Measurements from ENCODE around the gene CADM3.

CADM3 gene, protein sequence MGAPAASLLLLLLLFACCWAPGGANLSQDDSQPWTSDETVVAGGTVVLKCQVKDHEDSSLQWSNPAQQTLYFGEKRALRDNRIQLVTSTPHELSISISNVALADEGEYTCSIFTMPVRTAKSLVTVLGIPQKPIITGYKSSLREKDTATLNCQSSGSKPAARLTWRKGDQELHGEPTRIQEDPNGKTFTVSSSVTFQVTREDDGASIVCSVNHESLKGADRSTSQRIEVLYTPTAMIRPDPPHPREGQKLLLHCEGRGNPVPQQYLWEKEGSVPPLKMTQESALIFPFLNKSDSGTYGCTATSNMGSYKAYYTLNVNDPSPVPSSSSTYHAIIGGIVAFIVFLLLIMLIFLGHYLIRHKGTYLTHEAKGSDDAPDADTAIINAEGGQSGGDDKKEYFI

DNA sequence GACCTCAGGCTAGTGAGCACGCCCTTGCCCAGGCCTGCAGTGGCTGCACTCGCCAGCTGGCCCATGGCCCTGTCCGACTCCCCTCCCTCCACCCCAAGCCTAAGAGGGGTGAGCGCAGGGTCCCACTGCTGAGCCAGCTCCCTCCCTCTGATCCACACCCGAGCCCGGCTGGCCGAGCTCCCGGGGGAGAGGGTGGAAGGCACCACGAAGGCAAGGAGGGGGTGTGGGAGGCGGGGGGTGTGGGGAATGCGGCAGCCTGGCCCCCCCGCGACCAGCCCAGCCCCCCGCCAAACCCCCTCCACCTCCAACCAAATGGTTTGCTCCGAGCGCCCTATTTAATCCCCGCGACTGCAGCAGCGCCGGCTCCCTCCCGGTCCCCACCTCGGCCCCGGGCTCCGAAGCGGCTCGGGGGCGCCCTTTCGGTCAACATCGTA, at the start of gene CADM3:
Gene CADM3, plus strand, starts transcription at position 362 of the 434 bp plus-strand sequence. CDS start 151 bp downstream, outside the sequence.
- no peak for DNase-seq

DNA sequence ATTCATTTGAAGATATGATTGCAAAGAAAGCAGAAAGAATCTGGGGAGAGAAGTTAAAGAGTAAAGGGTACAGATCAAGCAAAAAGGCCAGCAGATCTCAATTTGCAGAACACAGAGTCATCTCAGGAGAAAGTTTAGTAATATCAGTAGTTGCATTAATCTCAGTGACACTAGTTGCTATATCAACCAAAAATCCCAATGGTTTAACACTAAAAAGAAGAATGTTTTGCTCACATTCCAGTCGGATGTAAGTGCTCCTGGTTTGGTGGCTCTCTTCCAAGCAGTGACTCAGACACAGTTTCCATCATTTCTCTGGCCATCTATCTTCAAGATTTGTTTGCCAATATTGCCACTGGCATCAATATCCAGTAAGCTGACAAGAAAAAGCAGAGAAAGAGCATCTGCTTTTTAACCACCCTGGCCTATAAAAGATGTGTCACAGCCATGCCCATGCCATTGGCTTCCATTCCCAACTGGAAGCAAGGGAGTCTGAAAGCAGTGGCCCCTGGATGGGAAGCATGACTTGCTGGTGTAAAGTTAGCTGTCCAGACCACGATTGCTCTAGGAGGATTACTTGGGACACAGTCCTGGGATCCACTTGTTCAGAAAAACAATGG, 49.3 kb upstream of the CADM3 start:
- no peak for DNase-seq

DNA sequence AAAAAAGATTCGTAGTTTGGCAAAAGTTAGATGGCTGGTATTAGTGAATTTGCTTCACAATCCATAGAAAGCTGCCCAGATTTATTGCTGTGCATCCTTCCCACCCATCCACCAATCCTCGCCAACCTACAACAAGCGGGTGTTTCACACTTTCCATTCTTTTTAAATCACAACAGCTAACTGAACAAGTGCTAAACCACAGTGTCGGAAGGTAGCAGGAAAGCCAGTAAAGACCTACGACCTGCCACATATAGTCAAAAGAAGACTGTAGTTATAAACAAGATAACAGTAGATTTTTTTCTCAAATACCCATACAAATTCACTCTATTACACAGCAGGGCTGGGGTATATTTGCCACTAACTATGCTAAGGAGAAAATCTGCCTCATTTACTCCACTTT, 47.8 kb upstream of the CADM3 start:
- no peak for DNase-seq

- no peak for DNase-seq
Observed at GRCh38 chr1:159132271-159132881, 39.0 kb upstream of the CADM3 start.

DNA sequence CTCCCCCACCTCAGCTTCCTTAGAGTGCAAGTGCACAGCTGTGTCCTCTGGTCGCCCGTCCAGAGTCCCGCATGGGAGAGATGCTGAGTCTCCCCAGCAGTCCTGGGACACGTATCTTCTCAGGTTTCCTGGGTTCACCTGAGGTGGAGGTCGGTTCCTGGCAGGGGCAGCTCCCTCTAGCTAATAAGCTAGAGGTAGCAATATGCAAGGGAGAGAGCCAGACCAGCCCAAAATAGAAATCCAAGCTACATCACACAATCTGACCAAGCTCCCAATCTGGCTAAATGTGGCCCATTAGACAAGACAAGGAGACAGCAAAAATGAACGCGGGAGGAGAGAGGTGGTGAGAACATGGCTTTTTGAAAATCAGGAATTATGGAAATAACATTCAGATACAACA, 30.9 kb upstream of the CADM3 start:
- no peak for DNase-seq

DNA sequence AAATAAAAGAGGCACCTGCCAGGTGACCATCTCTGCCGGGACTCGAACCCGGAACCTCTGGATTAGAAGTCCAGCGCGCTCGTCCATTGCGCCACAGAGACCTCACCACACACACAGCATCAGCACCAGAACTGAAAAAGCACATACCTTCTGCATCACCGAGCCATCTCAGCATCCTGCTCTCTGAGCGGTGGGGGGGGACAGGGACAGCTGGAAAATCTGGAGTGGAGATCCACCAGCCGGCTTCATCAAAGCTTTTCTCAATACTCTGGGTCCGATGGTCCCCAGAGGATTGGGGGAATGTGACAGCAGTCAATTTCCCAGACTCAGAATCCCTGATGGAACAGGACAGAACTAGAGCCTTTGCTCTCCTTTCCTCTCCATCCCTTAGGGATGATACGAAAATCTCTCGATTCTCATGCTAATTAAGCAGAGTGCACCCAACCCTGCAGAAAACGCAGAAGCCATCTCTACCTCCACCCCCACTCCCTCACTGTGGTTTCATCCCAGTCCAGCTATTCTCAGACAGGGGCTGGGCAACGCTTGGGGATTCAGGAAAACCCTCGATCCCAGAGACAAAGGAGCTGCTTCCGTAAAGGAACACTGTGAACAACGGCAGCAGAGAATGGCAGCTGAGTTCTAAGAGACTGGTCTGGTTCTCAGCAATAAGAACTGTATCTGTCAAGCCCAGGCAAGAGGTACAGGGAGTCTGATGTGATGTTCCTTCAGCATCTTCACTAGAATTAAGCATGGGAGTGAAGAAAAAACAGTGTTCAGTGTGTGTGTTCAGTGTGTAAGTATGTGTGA, 29.6 kb upstream of the CADM3 start:
- no peak for DNase-seq

DNA sequence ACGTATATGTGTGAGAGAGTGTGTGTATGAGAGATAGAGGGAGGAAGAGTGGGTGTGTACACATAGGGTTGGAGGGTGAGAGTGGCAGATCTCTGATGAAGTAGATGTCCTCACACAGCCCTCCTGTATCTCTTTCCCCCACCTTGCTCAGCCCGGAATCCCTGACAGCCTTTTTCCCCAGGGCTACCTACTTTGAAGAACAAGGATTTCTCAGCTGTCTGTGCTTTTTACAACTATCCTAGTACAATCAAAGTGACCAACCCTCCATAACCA, 29.1 kb upstream of the CADM3 start:
- no peak for DNase-seq

DNA sequence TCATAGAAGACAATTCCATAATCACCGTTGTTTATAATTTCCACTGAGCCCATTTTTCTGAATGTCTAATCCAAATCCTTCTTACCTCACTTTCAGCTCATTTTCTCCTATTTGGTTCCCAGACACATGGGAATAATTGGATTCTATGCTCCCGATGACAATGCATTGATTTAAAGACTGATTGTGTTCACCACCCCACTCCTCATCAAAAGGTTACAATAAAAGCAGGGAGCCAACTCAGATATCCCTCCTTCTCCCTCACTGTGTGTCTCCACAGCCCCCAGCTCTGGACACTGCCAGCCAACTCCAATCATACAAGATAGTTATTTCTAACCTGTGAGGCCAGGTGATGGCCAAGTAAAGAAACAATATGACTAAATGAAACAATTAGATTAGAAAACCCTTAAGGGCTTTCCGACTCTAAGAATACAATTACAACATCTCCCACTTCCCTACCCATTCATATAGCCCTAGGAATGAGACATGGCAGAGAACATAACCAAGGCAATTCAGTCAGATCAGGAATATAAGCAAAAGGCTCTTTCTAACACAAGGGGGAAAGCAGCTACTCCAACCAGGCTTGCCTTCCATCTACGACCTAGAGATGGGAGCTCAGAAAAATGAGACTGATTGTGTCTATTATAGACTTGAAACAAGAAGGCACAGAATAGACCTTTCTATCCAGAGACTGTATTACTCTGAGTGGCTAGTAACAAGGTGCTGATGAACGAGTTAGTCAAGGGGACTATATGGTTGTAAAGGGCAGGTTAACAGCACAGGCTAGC, 28.5 kb upstream of the CADM3 start:
- DNase-seq, result no peak

GRCh38 chr1:159144571-159144970, 26.8 kb upstream of the CADM3 start:
- DNase-seq, result no peak

- no peak for DNase-seq
Observed at GRCh38 chr1:159146980-159147379, 24.4 kb upstream of the CADM3 start.

- DNase-seq, result no peak
Observed at GRCh38 chr1:159152031-159152430, 19.4 kb upstream of the CADM3 start.

- DNase-seq, result peak; percentile 49
Observed at GRCh38 chr1:159161001-159161718, 10.3 kb upstream of the CADM3 start.

DNA sequence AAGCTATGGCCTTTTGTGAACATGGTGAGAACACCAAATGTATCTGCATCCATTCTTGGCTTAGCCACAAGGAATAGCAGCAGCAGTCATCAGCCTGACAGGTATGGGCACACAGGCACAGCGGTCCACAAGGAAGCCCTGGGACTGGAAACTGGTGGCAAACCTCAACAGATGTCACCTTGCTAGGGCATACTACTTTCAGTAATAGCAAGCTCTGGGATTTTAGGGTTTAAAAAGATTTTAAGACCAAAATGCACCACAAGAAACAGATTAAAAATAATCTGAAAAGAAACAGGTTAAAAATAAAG, 9.7 kb upstream of the CADM3 start:
- no peak for DNase-seq

GRCh38 chr1:159162516-159163265, 8.7 kb upstream of the CADM3 start:
- no peak for DNase-seq

GRCh38 chr1:159163614-159164228, 7.7 kb upstream of the CADM3 start:
- DNase-seq, result no peak

GRCh38 chr1:159168043-159168442, 3.4 kb upstream of the CADM3 start:
- DNase-seq, result no peak

- no peak for DNase-seq
Observed at GRCh38 chr1:159170639-159171038, 776 bp upstream of the CADM3 start.

DNA sequence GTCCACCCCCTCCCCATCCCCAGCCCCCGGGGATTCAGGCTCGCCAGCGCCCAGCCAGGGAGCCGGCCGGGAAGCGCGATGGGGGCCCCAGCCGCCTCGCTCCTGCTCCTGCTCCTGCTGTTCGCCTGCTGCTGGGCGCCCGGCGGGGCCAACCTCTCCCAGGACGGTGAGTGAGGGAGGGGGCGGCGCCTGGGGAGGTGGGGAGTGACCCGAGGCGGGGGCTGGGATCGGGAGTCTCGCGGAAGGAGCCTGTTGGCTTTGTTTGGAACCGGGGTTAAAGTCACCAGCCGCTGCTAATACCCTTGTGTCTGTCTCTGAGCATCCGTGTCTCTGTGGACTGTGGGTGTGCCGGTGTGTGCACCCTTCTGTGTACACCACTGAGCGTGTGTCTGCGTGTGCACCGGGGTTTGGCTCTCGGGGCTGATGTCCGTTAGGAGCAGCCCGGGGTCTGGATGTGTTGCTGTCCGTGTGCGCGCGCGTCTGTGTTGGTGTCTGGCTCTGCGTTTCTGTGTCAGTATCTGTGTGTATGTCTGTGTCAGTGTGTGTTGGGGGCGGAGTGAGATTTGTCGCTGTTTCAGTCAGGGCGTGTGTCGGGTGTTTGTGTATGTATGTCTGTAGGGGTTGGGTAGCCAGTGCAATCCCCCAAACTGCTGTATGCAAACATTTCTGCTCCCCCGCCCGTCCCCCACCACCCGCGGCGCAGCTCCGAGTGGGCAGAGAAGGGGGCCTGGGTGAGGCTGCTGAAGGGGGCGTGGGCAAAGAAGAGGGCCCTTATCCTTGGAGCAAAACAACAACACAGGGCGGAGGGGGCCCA, 480 bp downstream of the CADM3 start:
- no peak for DNase-seq

DNA sequence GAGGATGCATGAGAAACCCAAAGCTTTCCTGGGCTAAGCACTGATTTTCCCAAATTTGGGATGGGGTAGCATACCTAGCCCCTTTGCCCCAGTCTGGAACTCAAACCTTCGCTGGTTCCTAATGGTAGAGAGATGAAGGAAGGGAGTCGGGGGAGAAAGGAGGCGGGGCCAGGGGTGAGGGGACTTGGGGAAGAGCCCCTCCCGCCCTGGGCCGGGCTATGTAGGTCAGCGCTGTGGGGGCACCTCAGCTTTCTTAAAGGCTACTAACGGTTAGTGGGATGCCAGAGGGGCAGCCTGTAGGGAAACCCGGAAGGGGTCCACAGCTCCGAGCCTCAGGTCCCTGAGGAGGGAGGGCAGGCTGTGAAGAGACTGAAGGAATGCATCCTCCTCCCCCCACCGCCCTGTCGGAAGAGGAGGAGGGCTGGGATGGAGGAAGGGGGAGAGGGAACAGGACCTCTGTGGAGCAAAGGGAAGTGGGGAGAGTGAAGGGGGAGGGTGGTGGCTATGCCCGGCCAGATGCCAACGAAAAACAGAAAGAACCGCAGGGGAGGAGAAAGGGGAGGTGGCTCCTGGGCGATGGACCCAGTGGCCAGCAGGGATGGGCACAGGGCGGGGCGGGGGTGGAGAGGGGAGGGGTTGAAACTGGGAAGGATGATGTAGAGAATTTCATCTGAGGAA, 1.3 kb downstream of the CADM3 start:
- no peak for DNase-seq

Measured in NCI-H2029 treated with DMSO at 0.1 percent for 48 hours (cell line).